ENCODE results near the gene PLEKHA4. TPM values are rescaled to one million over a fixed set of nuclear protein-coding genes. Genes with fewer than 3 reads are reported as not detected.

PLEKHA4 gene
- total and polyA plus RNA-seq, 4 donors, result 4.4 to 17.2 (median 6.3) TPM

GRCh38 chr19:48873476-48874302, 5.3 kb upstream of the PLEKHA4 start:
- Histone ChIP-seq H3K9me3 (ENCODE audit: control insufficient read depth in 4 of 4, low read length in 3 of 4) (no peaks in the 10 kb centered on the region), H3K27me3 (ENCODE audit: control insufficient read depth in 4 of 4, insufficient read depth in 4 of 4, low read length in 3 of 4) (no peaks in the 10 kb centered on the region), H3K4me3 (ENCODE audit: low read depth in 1 of 3, low read length in 3 of 3) (peak overlapping the region; percentile 74 to 94 (median 79)), H3K9ac (ENCODE audit: low read depth in 1 of 2, low read length in 2 of 2) (peak overlapping the region; percentile 54 to 89), H3K36me3 (ENCODE audit: control insufficient read depth in 4 of 4, insufficient read depth in 3 of 4, low read depth in 1 of 4, low read length in 3 of 4) (peaks cover 0 to 14% (median 10%) of the 10 kb centered on the region in 4 donors), H3K27ac (ENCODE audit: low read depth in 1 of 2, low read length in 2 of 2) (peak overlapping the region; percentile 99 to 100), H3K4me1 (ENCODE audit: control insufficient read depth in 4 of 4, insufficient read depth in 4 of 4, low read length in 3 of 4) (peaks cover 4 to 30% (median 21%) of the 10 kb centered on the region in 4 donors)
- TF ChIP-seq YY1 (IDR thresholded peaks at IDR 0.05) (no peak), GABPA (IDR thresholded peaks at IDR 0.05 in 1 of 2, conservative IDR thresholded peaks at IDR 0.05 in 1 of 2) (no peak), RAD21 (IDR thresholded peaks at IDR 0.05) (no peak), ATF3 (IDR thresholded peaks at IDR 0.05) (no peak), TAF1 (conservative IDR thresholded peaks at IDR 0.05) (no peak), NR2F2 (IDR thresholded peaks at IDR 0.05) (no peak), FOXA1 (IDR thresholded peaks at IDR 0.05) (no peak), REST (IDR thresholded peaks at IDR 0.05) (no peak), HNF4G (IDR thresholded peaks at IDR 0.05) (no peak), SP1 (IDR thresholded peaks at IDR 0.05) (no peak), ZBTB33 (IDR thresholded peaks at IDR 0.05) (no peak), CTCF (IDR thresholded peaks at IDR 0.05; ENCODE audit: low read depth, low read length, missing input control) (no peak), FOXA2 (IDR thresholded peaks at IDR 0.05) (no peak), JUND (IDR thresholded peaks at IDR 0.05) (no peak), HNF4A (conservative IDR thresholded peaks at IDR 0.05) (no peak), RXRA (IDR thresholded peaks at IDR 0.05) (no peak)
- WGBS, result 67% methylated on average over 14 of the region's 14 CpGs
- DNase-seq (ENCODE audit: low spot score), result peak; percentile 78

Data from liver (tissue), 9 donors.